22Rv1 (cell line): ENCODE results near the gene ZNF776.
"Not testable (repeated sequence)": the region's sequence is repeated elsewhere in the genome, so short reads cannot be mapped to it uniquely, and the experiment has no call there.

Experiments used
- H3K27ac ChIP-seq: fragments of 450-650 bp; 2 replicates; pipeline ENCODE4 v1.5.1; 2017
- ZFX ChIP-seq: fragments of 450-650 bp; IDR thresholded peaks from 2 replicates; pipeline ENCODE4 v1.6.1; 2017; ENCODE audit warnings: antibody characterized with exemption, borderline replicate concordance
- TF ChIP-seq, protein P1 (sequence below): fragments of 450-650 bp; IDR thresholded peaks from 2 replicates; pipeline ENCODE4 v1.5.1; 2017; ENCODE audit warnings: mild to moderate bottlenecking

ZNF776 gene

GRCh38 chr19:57719901-57720519, 26.6 kb upstream of the ZNF776 start:
- TF ChIP-seq, protein P1, sequence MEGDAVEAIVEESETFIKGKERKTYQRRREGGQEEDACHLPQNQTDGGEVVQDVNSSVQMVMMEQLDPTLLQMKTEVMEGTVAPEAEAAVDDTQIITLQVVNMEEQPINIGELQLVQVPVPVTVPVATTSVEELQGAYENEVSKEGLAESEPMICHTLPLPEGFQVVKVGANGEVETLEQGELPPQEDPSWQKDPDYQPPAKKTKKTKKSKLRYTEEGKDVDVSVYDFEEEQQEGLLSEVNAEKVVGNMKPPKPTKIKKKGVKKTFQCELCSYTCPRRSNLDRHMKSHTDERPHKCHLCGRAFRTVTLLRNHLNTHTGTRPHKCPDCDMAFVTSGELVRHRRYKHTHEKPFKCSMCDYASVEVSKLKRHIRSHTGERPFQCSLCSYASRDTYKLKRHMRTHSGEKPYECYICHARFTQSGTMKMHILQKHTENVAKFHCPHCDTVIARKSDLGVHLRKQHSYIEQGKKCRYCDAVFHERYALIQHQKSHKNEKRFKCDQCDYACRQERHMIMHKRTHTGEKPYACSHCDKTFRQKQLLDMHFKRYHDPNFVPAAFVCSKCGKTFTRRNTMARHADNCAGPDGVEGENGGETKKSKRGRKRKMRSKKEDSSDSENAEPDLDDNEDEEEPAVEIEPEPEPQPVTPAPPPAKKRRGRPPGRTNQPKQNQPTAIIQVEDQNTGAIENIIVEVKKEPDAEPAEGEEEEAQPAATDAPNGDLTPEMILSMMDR: no peak
- no peak for TF ChIP-seq ZFX
- H3K27ac ChIP-seq: no peak overlapping the region

- no peak overlapping the region for H3K27ac ChIP-seq
- no peak for TF ChIP-seq ZFX
- TF ChIP-seq, protein P1: no peak
Observed at GRCh38 chr19:57720878-57721277, 25.7 kb upstream of the ZNF776 start.

- not testable (repeated sequence) for H3K27ac ChIP-seq
- TF ChIP-seq, protein P1: peak; percentile 76
Observed at GRCh38 chr19:57738320-57738719, 8.3 kb upstream of the ZNF776 start.

- not testable (repeated sequence) for H3K27ac ChIP-seq
Observed at GRCh38 chr19:57738770-57739169, 7.8 kb upstream of the ZNF776 start.

GRCh38 chr19:57747472-57747807, 825 bp downstream of the ZNF776 start:
- TF ChIP-seq ZFX: no peak
- TF ChIP-seq, protein P1: no peak
- H3K27ac ChIP-seq: peak overlapping the region; percentile 71; the same call in 1 of the 2 replicates

DNA sequence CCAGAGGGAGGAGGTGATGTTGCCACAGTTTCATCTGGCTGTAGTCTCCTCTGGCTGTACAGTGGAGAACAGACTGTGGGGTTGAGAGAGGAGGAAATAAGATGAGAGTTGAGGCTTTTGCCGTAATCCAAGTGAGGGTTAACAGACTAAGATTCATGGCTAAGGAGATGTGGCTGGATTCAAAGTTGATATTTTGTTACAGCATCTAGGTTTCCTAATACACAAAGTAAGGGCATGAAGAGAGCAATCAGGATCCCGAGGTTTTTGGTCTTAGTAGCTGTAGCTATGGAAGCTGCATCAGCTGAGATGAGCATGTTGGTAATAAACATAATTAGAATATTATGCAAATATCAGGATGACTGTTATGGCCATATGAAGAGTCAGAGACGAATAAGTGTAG, 1.4 kb downstream of the ZNF776 start:
- no peak for TF ChIP-seq ZFX
- TF ChIP-seq, protein P1: no peak
- no peak overlapping the region for H3K27ac ChIP-seq

DNA sequence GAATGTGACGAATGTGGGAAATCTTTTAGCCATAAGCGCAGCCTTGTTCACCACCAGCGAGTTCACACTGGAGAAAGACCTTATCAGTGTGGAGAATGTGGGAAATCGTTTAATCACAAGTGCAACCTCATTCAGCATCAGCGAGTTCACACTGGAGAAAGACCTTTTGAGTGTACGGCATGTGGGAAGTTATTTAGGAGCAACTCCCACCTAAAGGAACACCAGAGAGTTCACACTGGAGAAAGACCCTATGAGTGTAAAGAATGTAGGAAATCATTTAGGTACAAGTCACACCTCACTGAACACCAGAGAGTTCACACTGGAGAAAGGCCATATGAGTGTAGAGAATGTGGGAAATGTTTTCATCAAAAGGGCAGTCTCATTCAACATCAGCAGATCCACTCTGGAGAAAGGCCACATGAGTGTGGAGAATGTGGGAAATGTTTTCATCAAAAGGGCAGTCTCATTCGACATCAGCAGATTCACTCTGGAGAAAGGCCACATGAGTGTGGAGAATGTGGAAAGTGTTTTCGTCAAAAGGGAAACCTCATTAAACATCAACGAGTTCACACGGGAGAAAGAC, 7.6 kb downstream of the ZNF776 start:
- no peak for TF ChIP-seq ZFX
- TF ChIP-seq, protein P1: no peak
- no peak overlapping the region for H3K27ac ChIP-seq

GRCh38 chr19:57755031-57755430, 8.4 kb downstream of the ZNF776 start:
- no peak for TF ChIP-seq ZFX
- TF ChIP-seq, protein P1: no peak
- H3K27ac ChIP-seq: no peak overlapping the region
